OCI-LY1 (cell line): ENCODE results near the gene MAGI2.

Experiments used
- H2AFZ ChIP-seq: fragments of 200-600 bp; sonication (generic), shearing (Covaris generic); 2 replicates; pipeline ENCODE4 v1.6.0; 2014; ENCODE audit warnings: antibody characterized with exemption, mild to moderate bottlenecking, low read length
- H3F3A ChIP-seq: fragments of 200-600 bp; sonication (generic), shearing (Covaris generic); 2 replicates; pipeline ENCODE4 v1.6.0; 2014; ENCODE audit warnings: mild to moderate bottlenecking, antibody characterized with exemption, low read length, moderate library complexity; ENCODE audit not compliant: insufficient read depth
- H3K27ac ChIP-seq: fragments of 200-600 bp; sonication (generic); 2 replicates; pipeline ENCODE4 v1.5.1; 2014; ENCODE audit warnings: low read length, mixed run types, mild to moderate bottlenecking, low read depth; ENCODE audit not compliant: poor library complexity, severe bottlenecking
- H3K27me3 ChIP-seq: fragments of 200-600 bp; sonication (generic); 2 replicates; pipeline ENCODE4 v1.6.0; 2014; ENCODE audit warnings: antibody characterized with exemption, mild to moderate bottlenecking, low read length, moderate library complexity; ENCODE audit not compliant: insufficient read depth
- H3K36me3 ChIP-seq: fragments of 200-600 bp; sonication (generic); 2 replicates; pipeline ENCODE4 v1.6.1; 2014; ENCODE audit warnings: mild to moderate bottlenecking, antibody characterized with exemption, low read length, moderate library complexity, mixed read lengths; ENCODE audit not compliant: insufficient read depth
- H3K4me1 ChIP-seq: fragments of 200-600 bp; sonication (generic); 2 replicates; pipeline ENCODE4 v1.5.1; 2014; ENCODE audit warnings: mild to moderate bottlenecking, low read length, moderate library complexity; ENCODE audit not compliant: insufficient read depth, severe bottlenecking
- H3K4me2 ChIP-seq: fragments of 200-600 bp; sonication (generic), shearing (Covaris generic); 2 replicates; pipeline ENCODE4 v1.6.1; 2014; ENCODE audit warnings: low read length
- H3K4me3 ChIP-seq: fragments of 200-600 bp; sonication (generic); 2 replicates; pipeline ENCODE4 v1.5.1; 2014; ENCODE audit warnings: low read length, low read depth, mild to moderate bottlenecking, mixed read lengths; ENCODE audit not compliant: poor library complexity, severe bottlenecking
- H3K79me2 ChIP-seq: fragments of 200-600 bp; shearing (Covaris generic); 2 replicates; pipeline ENCODE4 v1.6.1; 2016; ENCODE audit warnings: mixed run types, low read length, mixed read lengths; ENCODE audit not compliant: insufficient read depth
- H3K9ac ChIP-seq: fragments of 200-600 bp; sonication (generic), shearing (Covaris generic); 2 replicates; pipeline ENCODE4 v1.6.1; 2014; ENCODE audit warnings: mild to moderate bottlenecking, low read length, mixed read lengths
- H3K9me2 ChIP-seq: fragments of 200-600 bp; sonication (generic), shearing (Covaris generic); 2 replicates; pipeline ENCODE4 v1.6.1; 2014; ENCODE audit warnings: low read depth, mild to moderate bottlenecking, low read length, mixed read lengths
- H3K9me3 ChIP-seq: fragments of 200-600 bp; shearing (Covaris generic); 2 replicates; pipeline ENCODE4 v1.6.1; 2014; ENCODE audit warnings: low read length, mixed read lengths
- H4K20me1 ChIP-seq: fragments of 200-600 bp; sonication (generic), shearing (Covaris generic); 2 replicates; pipeline ENCODE4 v1.6.0; 2016; ENCODE audit warnings: mild to moderate bottlenecking, low read length; ENCODE audit not compliant: insufficient read depth
- CTCF ChIP-seq: fragments of 200-600 bp; sonication (generic), shearing (Covaris generic); IDR thresholded peaks from 2 replicates; pipeline ENCODE4 v1.5.1; 2017; ENCODE audit warnings: mild to moderate bottlenecking, antibody characterized with exemption, low read length, moderate library complexity, mixed read lengths
- EZH2 ChIP-seq: fragments of 200-600 bp; sonication (generic), shearing (Covaris generic); IDR thresholded peaks from 2 replicates; pipeline ENCODE4 v1.8.0; 2017; ENCODE audit warnings: borderline replicate concordance, mixed run types, mild to moderate bottlenecking, antibody characterized with exemption, low read length, moderate library complexity, mixed read lengths

Gene MAGI2

GRCh38 chr7:79211724-79212123, 241.7 kb downstream of the MAGI2 start:
- no peaks in the 10 kb centered on the region for H3K9me3 ChIP-seq
- H3K4me2 ChIP-seq: no peak overlapping the region
- no peak overlapping the region for H3K9ac ChIP-seq
- no peaks in the 10 kb centered on the region for H3K27me3 ChIP-seq
- H3K4me1 ChIP-seq: no peaks in the 10 kb centered on the region
- no peaks in the 10 kb centered on the region for H3F3A ChIP-seq
- H3K36me3 ChIP-seq: no peaks in the 10 kb centered on the region
- H3K4me3 ChIP-seq: no peak overlapping the region
- no peaks in the 10 kb centered on the region for H3K9me2 ChIP-seq
- TF ChIP-seq EZH2 (no peak), CTCF (no peak)
- no peak overlapping the region for H3K27ac ChIP-seq
- H4K20me1 ChIP-seq: no peaks in the 10 kb centered on the region
- H3K79me2 ChIP-seq: no peaks in the 10 kb centered on the region
- H2AFZ ChIP-seq: no peak overlapping the region

GRCh38 chr7:79199961-79200360, 253.5 kb downstream of the MAGI2 start:
- H3K27me3 ChIP-seq: no peaks in the 10 kb centered on the region
- TF ChIP-seq CTCF (no peak), EZH2 (no peak)
- H3K79me2 ChIP-seq: no peaks in the 10 kb centered on the region
- H3F3A ChIP-seq: no peaks in the 10 kb centered on the region
- no peaks in the 10 kb centered on the region for H4K20me1 ChIP-seq
- H3K4me2 ChIP-seq: no peak overlapping the region
- H3K9me2 ChIP-seq: no peaks in the 10 kb centered on the region
- H3K4me3 ChIP-seq: no peak overlapping the region
- no peaks in the 10 kb centered on the region for H3K9me3 ChIP-seq
- H3K27ac ChIP-seq: no peak overlapping the region
- H3K36me3 ChIP-seq: no peaks in the 10 kb centered on the region
- H3K9ac ChIP-seq: no peak overlapping the region
- H3K4me1 ChIP-seq: no peaks in the 10 kb centered on the region
- no peak overlapping the region for H2AFZ ChIP-seq

GRCh38 chr7:79199266-79199665, 254.2 kb downstream of the MAGI2 start:
- H2AFZ ChIP-seq: no peak overlapping the region
- no peak overlapping the region for H3K27ac ChIP-seq
- no peak overlapping the region for H3K4me2 ChIP-seq
- no peaks in the 10 kb centered on the region for H3K4me1 ChIP-seq
- H4K20me1 ChIP-seq: no peaks in the 10 kb centered on the region
- no peaks in the 10 kb centered on the region for H3K27me3 ChIP-seq
- H3K9me2 ChIP-seq: no peaks in the 10 kb centered on the region
- no peaks in the 10 kb centered on the region for H3K9me3 ChIP-seq
- H3F3A ChIP-seq: no peaks in the 10 kb centered on the region
- no peak overlapping the region for H3K9ac ChIP-seq
- TF ChIP-seq CTCF: no peak
- H3K79me2 ChIP-seq: no peaks in the 10 kb centered on the region
- no peaks in the 10 kb centered on the region for H3K36me3 ChIP-seq
- no peak overlapping the region for H3K4me3 ChIP-seq
